ENCODE data around the gene ZKSCAN3. TPM values are rescaled to one million over a fixed set of nuclear protein-coding genes. Genes with fewer than 3 reads are reported as not detected.

Gene ZKSCAN3
- polyA plus RNA-seq, 3 donors: 0.36 to 1.7 (median 1.6) TPM

GRCh38 chr6:28393912-28394662 lies 44.3 kb downstream of the ZKSCAN3 start:
- Histone ChIP-seq H3K4me2 (replicated peaks; ENCODE audit: extremely low read depth, low read length, poor library complexity, severe bottlenecking) (no peak overlapping the region), H3K4me3 (replicated peaks in 1 of 3; ENCODE audit: low read depth in 2 of 3, low read length in 3 of 3) (no peak overlapping the region), H3K4me1 (ENCODE audit: control insufficient read depth in 1 of 2, insufficient read depth in 2 of 2, low read length in 2 of 2) (peaks cover 6 to 12% of the 10 kb centered on the region in 2 donors), H3K27me3 (ENCODE audit: control insufficient read depth in 2 of 2, insufficient read depth in 2 of 2, low read length in 2 of 2) (no peaks in the 10 kb centered on the region), H3K27ac (ENCODE audit: low read depth in 1 of 2, low read length in 2 of 2) (no peak overlapping the region), H4K20me1 (ENCODE audit: insufficient read depth, low read length) (no peaks in the 10 kb centered on the region), H2AFZ (ENCODE audit: insufficient read depth, low read depth, low read length, poor library complexity, severe bottlenecking) (no peak overlapping the region), H3K9ac (ENCODE audit: insufficient read depth, low read length, poor library complexity, severe bottlenecking) (no peak overlapping the region), H3K79me2 (ENCODE audit: insufficient read depth, low read length) (peaks cover 7% of the 10 kb centered on the region), H3K9me3 (replicated peaks in 1 of 2; ENCODE audit: control insufficient read depth in 1 of 2, insufficient read depth in 1 of 2, low read length in 2 of 2) (no peaks in the 10 kb centered on the region), H3K36me3 (replicated peaks in 1 of 2; ENCODE audit: control insufficient read depth in 1 of 2, insufficient read depth in 2 of 2, low read length in 2 of 2) (peaks cover 39 to 63% of the 10 kb centered on the region in 2 donors)
- Mint-ChIP-seq H3K4me3 (no peak overlapping the region), H3K36me3 (peaks cover 53 to 59% of the 10 kb centered on the region in 2 donors), H3K27ac (no peak overlapping the region), H3K27me3 (ENCODE audit: low read depth in 3 of 3) (peaks cover 0 to 2% (median 0%) of the 10 kb centered on the region in 3 donors), H3K4me1 (peaks cover 21% of the 10 kb centered on the region), H3K9me3 (no peaks in the 10 kb centered on the region)
- WGBS (ENCODE audit: insufficient coverage): 88% methylated on average over 5 of the region's 5 CpGs
- no peak for DNase-seq
- intact Hi-C loops (cut with micrococcal nuclease): no loop called here
- TF ChIP-seq CTCF (IDR thresholded peaks at IDR 0.05): no peak

- no peak for TF ChIP-seq CTCF (IDR thresholded peaks at IDR 0.05)
- Histone ChIP-seq H3K4me2 (replicated peaks; ENCODE audit: extremely low read depth, low read length, poor library complexity, severe bottlenecking) (no peak overlapping the region), H3K36me3 (replicated peaks in 1 of 2; ENCODE audit: control insufficient read depth in 1 of 2, insufficient read depth in 2 of 2, low read length in 2 of 2) (peaks cover 21 to 45% of the 10 kb centered on the region in 2 donors), H3K79me2 (ENCODE audit: insufficient read depth, low read length) (peaks cover 9% of the 10 kb centered on the region), H3K27ac (ENCODE audit: low read depth in 1 of 2, low read length in 2 of 2) (no peak overlapping the region), H3K9ac (ENCODE audit: insufficient read depth, low read length, poor library complexity, severe bottlenecking) (no peak overlapping the region), H3K9me3 (replicated peaks in 1 of 2; ENCODE audit: control insufficient read depth in 1 of 2, insufficient read depth in 1 of 2, low read length in 2 of 2) (no peaks in the 10 kb centered on the region), H3K4me1 (ENCODE audit: control insufficient read depth in 1 of 2, insufficient read depth in 2 of 2, low read length in 2 of 2) (peaks cover 11 to 21% of the 10 kb centered on the region in 2 donors), H2AFZ (ENCODE audit: insufficient read depth, low read depth, low read length, poor library complexity, severe bottlenecking) (no peak overlapping the region), H4K20me1 (ENCODE audit: insufficient read depth, low read length) (no peaks in the 10 kb centered on the region), H3K27me3 (ENCODE audit: control insufficient read depth in 2 of 2, insufficient read depth in 2 of 2, low read length in 2 of 2) (peaks cover 2 to 8% of the 10 kb centered on the region in 2 donors), H3K4me3 (replicated peaks in 1 of 3; ENCODE audit: low read depth in 2 of 3, low read length in 3 of 3) (no peak overlapping the region)
- H3K27ac Mint-ChIP-seq: no peak overlapping the region
- intact Hi-C loops (cut with micrococcal nuclease): no loop called here
- H3K36me3 Mint-ChIP-seq: peaks cover 44 to 50% of the 10 kb centered on the region in 2 donors
- whole genome bisulfite sequencing (ENCODE audit: insufficient coverage): no CpG with 5 or more reads among the region's 4 CpGs
- no peak for DNase-seq
- H3K27me3 Mint-ChIP-seq (ENCODE audit: low read depth in 3 of 3): peaks cover 8 to 9% (median 8%) of the 10 kb centered on the region in 3 donors
- H3K4me3 Mint-ChIP-seq: no peak overlapping the region
- H3K9me3 Mint-ChIP-seq: peaks cover 0 to 6% (median 4%) of the 10 kb centered on the region in 7 donors
- H3K4me1 Mint-ChIP-seq: peaks cover 32% of the 10 kb centered on the region
Observed at GRCh38 chr6:28395918-28396317, 46.2 kb downstream of the ZKSCAN3 start.
